Astrocyte (in vitro differentiated cells and primary cell): ENCODE results near the gene CHMP2A. TPM values are rescaled to one million over a fixed set of nuclear protein-coding genes. Genes with fewer than 3 reads are reported as not detected.

ENCODE experiments used
- DNase-seq: peaks from one replicate; pipeline ENCODE4 v3.0.0-alpha.2; 2010; ENCODE audit warnings: low read depth
- FAIRE-seq: peaks from 2 replicates; lab custom pipeline; 2011; peaks lifted over from hg19 to GRCh38; lab: Jason Lieb, UNC
- H2AFZ ChIP-seq: 2 replicates; pipeline ENCODE4 v1.6.0; 2012; ENCODE audit warnings: low read depth, low read length, inconsistent platforms
- H3K27ac ChIP-seq: 2 replicates; pipeline ENCODE4 v1.5.1; 2011; ENCODE audit warnings: low read depth, low read length, inconsistent platforms
- H3K27me3 ChIP-seq: 2 replicates; pipeline ENCODE4 v1.6.0; 2011; ENCODE audit warnings: low read length, inconsistent platforms; ENCODE audit not compliant: insufficient read depth
- H3K36me3 ChIP-seq: 2 replicates; pipeline ENCODE4 v1.5.1; 2011; ENCODE audit warnings: low read length, inconsistent platforms; ENCODE audit not compliant: insufficient read depth
- H3K4me1 ChIP-seq: 2 replicates; pipeline ENCODE4 v1.5.1; 2011; ENCODE audit warnings: low read length, inconsistent platforms; ENCODE audit not compliant: insufficient read depth
- H3K4me2 ChIP-seq: 2 replicates; pipeline ENCODE4 v1.6.0; 2012; ENCODE audit warnings: low read length, inconsistent platforms
- H3K4me3 ChIP-seq: 2 replicates; pipeline ENCODE4 v1.5.1; 2011; ENCODE audit warnings: low read depth, mild to moderate bottlenecking, low read length, inconsistent platforms; ENCODE audit not compliant: insufficient read depth
- H3K79me2 ChIP-seq: 2 replicates; pipeline ENCODE4 v1.6.0; 2012; ENCODE audit warnings: mild to moderate bottlenecking, low read length, inconsistent platforms; ENCODE audit not compliant: insufficient read depth
- H3K9ac ChIP-seq: 2 replicates; pipeline ENCODE4 v1.6.0; 2012; ENCODE audit warnings: mild to moderate bottlenecking, low read length, inconsistent platforms
- H3K9me3 ChIP-seq: 2 replicates; pipeline ENCODE4 v1.5.1; 2012; ENCODE audit warnings: low read depth, mild to moderate bottlenecking, low read length, inconsistent platforms; ENCODE audit not compliant: insufficient read depth
- H4K20me1 ChIP-seq: 2 replicates; pipeline ENCODE4 v1.6.0; 2012; ENCODE audit warnings: low read length, inconsistent platforms; ENCODE audit not compliant: insufficient read depth
- H3K27ac Mint-ChIP-seq: one replicate; pipeline ENCODE4 v1.8.0; 2021; ENCODE audit warnings: mild to moderate bottlenecking, mixed read lengths; ENCODE audit not compliant: unreplicated experiment
- H3K27me3 Mint-ChIP-seq: one replicate; pipeline ENCODE4 v1.8.0; 2021; ENCODE audit warnings: low read depth, mixed read lengths; ENCODE audit not compliant: unreplicated experiment
- H3K36me3 Mint-ChIP-seq: one replicate; pipeline ENCODE4 v1.8.0; 2021; ENCODE audit warnings: low read depth, mixed read lengths; ENCODE audit not compliant: unreplicated experiment
- H3K4me1 Mint-ChIP-seq: one replicate; pipeline ENCODE4 v1.8.0; 2021; ENCODE audit warnings: low read depth, mixed read lengths; ENCODE audit not compliant: unreplicated experiment
- H3K4me3 Mint-ChIP-seq: one replicate; pipeline ENCODE4 v1.8.0; 2021; ENCODE audit warnings: mild to moderate bottlenecking, moderate library complexity, mixed read lengths; ENCODE audit not compliant: unreplicated experiment
- H3K9me3 Mint-ChIP-seq: one replicate; pipeline ENCODE4 v1.8.0; 2021; ENCODE audit warnings: mild to moderate bottlenecking, mixed read lengths; ENCODE audit not compliant: unreplicated experiment
- CTCF ChIP-seq: IDR thresholded peaks from 2 replicates; pipeline ENCODE4 v1.5.1; 2011; ENCODE audit warnings: low read depth, mild to moderate bottlenecking, inconsistent platforms, low read length, moderate library complexity; ENCODE audit not compliant: insufficient read depth
- EZH2 ChIP-seq: IDR thresholded peaks from 2 replicates; pipeline ENCODE4 v1.6.1; 2012; ENCODE audit warnings: mild to moderate bottlenecking, low read length, inconsistent platforms; ENCODE audit not compliant: insufficient read depth
- total RNA-seq: library from RNA; stranded (reverse); gene quantifications from 2 replicates; pipeline ENCODE4 v1.2.1, GENCODE V29; 2021

CHMP2A gene
- total RNA-seq, 1 donor from 2014 or later, result 71.3 TPM

DNA sequence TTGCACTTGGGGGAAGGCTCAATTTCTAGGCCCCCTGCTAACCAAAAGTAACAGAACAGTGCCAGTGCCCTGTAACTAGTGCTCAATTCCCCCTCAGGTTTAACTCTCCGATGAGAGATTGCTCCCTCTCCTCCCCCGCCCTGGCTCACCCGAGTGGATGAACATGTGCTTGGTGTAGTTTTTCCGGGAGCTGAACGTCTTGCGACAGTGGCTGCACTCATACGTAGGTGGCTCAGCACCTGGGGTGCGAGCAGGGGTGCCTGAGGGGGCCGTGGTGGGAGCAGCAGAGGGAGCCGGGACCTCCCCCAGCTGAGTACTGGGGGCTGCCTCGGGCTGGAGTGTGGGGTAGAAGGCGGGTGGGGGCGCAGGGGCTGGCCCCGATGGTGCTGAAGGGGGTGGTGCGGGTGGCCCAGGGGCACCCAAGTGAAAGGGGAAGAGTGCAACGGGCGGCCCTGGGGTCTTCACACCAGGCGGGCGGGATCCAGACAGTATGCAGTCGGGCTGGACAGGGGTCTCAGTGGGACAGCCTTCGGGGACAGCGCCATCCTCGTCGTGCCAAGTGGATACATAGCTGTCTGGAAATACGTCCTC lies 38.6 kb downstream of the CHMP2A start:
- TF ChIP-seq CTCF, result no peak
- no peak for TF ChIP-seq EZH2
- no peak overlapping the region for H3K27ac Mint-ChIP-seq

GRCh38 chr19:58515259-58515658 lies 39.6 kb downstream of the CHMP2A start:
- DNase-seq (no peak), FAIRE-seq (no peak)
- Histone ChIP-seq H3K27ac (no peak overlapping the region), H4K20me1 (peaks cover 23% of the 10 kb centered on the region), H3K9me3 (no peaks in the 10 kb centered on the region), H2AFZ (no peak overlapping the region), H3K36me3 (peaks cover 2% of the 10 kb centered on the region), H3K79me2 (peaks cover 47% of the 10 kb centered on the region), H3K9ac (no peak overlapping the region), H3K4me1 (peaks cover 16% of the 10 kb centered on the region), H3K4me2 (no peak overlapping the region), H3K27me3 (no peaks in the 10 kb centered on the region), H3K4me3 (no peak overlapping the region)
- Mint-ChIP-seq H3K36me3 (peaks cover 9% of the 10 kb centered on the region), H3K9me3 (no peaks in the 10 kb centered on the region), H3K27ac (peak overlapping the region; percentile 95), H3K27me3 (no peaks in the 10 kb centered on the region), H3K4me1 (peaks cover 21% of the 10 kb centered on the region), H3K4me3 (peak overlapping the region; percentile 70)
- TF ChIP-seq CTCF, result no peak
- TF ChIP-seq EZH2, result no peak

More for the DNA sequence above, 38.6 kb downstream of the CHMP2A start:
- DNase-seq, result no peak
- Histone ChIP-seq H2AFZ (no peak overlapping the region), H3K4me3 (no peak overlapping the region), H3K27ac (no peak overlapping the region), H3K27me3 (no peaks in the 10 kb centered on the region), H3K4me2 (no peak overlapping the region), H4K20me1 (peaks cover 23% of the 10 kb centered on the region), H3K9me3 (no peaks in the 10 kb centered on the region), H3K79me2 (peaks cover 47% of the 10 kb centered on the region), H3K36me3 (peaks cover 2% of the 10 kb centered on the region), H3K9ac (no peak overlapping the region), H3K4me1 (peaks cover 16% of the 10 kb centered on the region)
- H3K4me1 Mint-ChIP-seq, result peaks cover 24% of the 10 kb centered on the region
- H3K9me3 Mint-ChIP-seq, result no peaks in the 10 kb centered on the region
- FAIRE-seq, result no peak
- H3K27me3 Mint-ChIP-seq, result no peaks in the 10 kb centered on the region
- peak overlapping the region; percentile 70 for H3K4me3 Mint-ChIP-seq
- H3K36me3 Mint-ChIP-seq, result peaks cover 12% of the 10 kb centered on the region

- no peaks in the 10 kb centered on the region for H3K9me3 Mint-ChIP-seq
- no peak overlapping the region for H3K4me3 ChIP-seq
- DNase-seq, result no peak
- TF ChIP-seq CTCF (no peak), EZH2 (no peak)
- no peak overlapping the region for H3K27ac ChIP-seq
- no peaks in the 10 kb centered on the region for H3K9me3 ChIP-seq
- peaks cover 23% of the 10 kb centered on the region for H4K20me1 ChIP-seq
- H3K4me1 Mint-ChIP-seq, result peaks cover 21% of the 10 kb centered on the region
- H3K9ac ChIP-seq, result no peak overlapping the region
- peaks cover 47% of the 10 kb centered on the region for H3K79me2 ChIP-seq
- H3K27me3 ChIP-seq, result no peaks in the 10 kb centered on the region
- peaks cover 2% of the 10 kb centered on the region for H3K36me3 ChIP-seq
- H3K4me2 ChIP-seq, result peak overlapping the region; percentile 75
- H3K36me3 Mint-ChIP-seq, result peaks cover 12% of the 10 kb centered on the region
- H2AFZ ChIP-seq, result no peak overlapping the region
- peak overlapping the region; percentile 76 for H3K4me3 Mint-ChIP-seq
- H3K27me3 Mint-ChIP-seq, result no peaks in the 10 kb centered on the region
- no peak for FAIRE-seq
- peaks cover 16% of the 10 kb centered on the region for H3K4me1 ChIP-seq
- no peak overlapping the region for H3K27ac Mint-ChIP-seq
These were observed 40.3 kb downstream of the CHMP2A start for GRCh38 chr19:58514564-58515022.
